Measurements from ENCODE around the gene PELI3. TPM values are rescaled to one million over a fixed set of nuclear protein-coding genes. Genes with fewer than 3 reads are reported as not detected.

PELI3 gene
- total and polyA plus RNA-seq, 10 of the 15 experiments (the other 5 are each of a cell fraction or from before 2014, with no cell fraction given) = 0.14 to 1.5 (median 0.66) TPM

- 10% methylated on average over 5 of the region's 5 CpGs for WGBS (ENCODE audit: insufficient coverage, insufficient replicate concordance, low lambda C conversion rate, missing lambda C conversion rate)
- no TSS peak for BruUV-seq (replicated peaks)
- no peaks in the 10 kb centered on the region for H3K36me3 ChIP-seq (ENCODE audit: control insufficient read depth in 2 of 2, insufficient read depth in 2 of 2, low read length in 1 of 2)
- intact Hi-C loops (cut with micrococcal nuclease; ENCODE audit: unreplicated experiment) (no loop called here), in situ Hi-C loops (cut with MboI) (no loop called here)
- no peak overlapping the region for H2AFZ ChIP-seq (ENCODE audit: control insufficient read depth, low read depth, low read length)
- FAIRE-seq (no peak), ATAC-seq (peak; percentile 80), DNase-seq (ENCODE audit: low read depth, low spot score) (peak; percentile 70)
- H4K20me1 ChIP-seq (ENCODE audit: control insufficient read depth, insufficient read depth) = no peaks in the 10 kb centered on the region
- peak overlapping the region; percentile 60 for H3K4me2 ChIP-seq (ENCODE audit: control insufficient read depth, insufficient read depth)
- no peak overlapping the region; the same call in 1 of the 2 replicates for H3K9ac ChIP-seq (ENCODE audit: control insufficient read depth, insufficient read depth, low read length)
- peak overlapping the region; percentile 62 for H3K27ac ChIP-seq (ENCODE audit: control insufficient read depth, insufficient read depth)
- no peaks in the 10 kb centered on the region; the same call in 1 of the 3 replicates for H3K9me3 ChIP-seq (replicated peaks; ENCODE audit: control insufficient read depth, insufficient read depth, low read length)
- H3K27me3 ChIP-seq (replicated peaks in 1 of 2; ENCODE audit: control insufficient read depth in 2 of 2, insufficient read depth in 2 of 2, low read length in 1 of 2) = no peaks in the 10 kb centered on the region
- RAD21 ChIA-PET (ENCODE audit: unreplicated experiment) = interaction anchor here (0.7 to 1.7 kb wide), 4 partner anchors 18 to 70 kb away, joined by 3 to 4 read pairs (median 3); partner anchors contain the start of genes DPP3 and MRPL11
- no peak overlapping the region; the same call in 1 of the 2 replicates for H3K4me3 ChIP-seq
- peaks cover 15% of the 10 kb centered on the region for H3K4me1 ChIP-seq (ENCODE audit: control insufficient read depth, insufficient read depth, low read length)
- CTCF ChIA-PET = interaction anchor here (0.6 to 2.7 kb wide), 8 partner anchors 20 to 718 kb away, joined by 3 to 21 read pairs (median 4); partner anchors contain the start of gene MRPL11
- SMC1A ChIA-PET (ENCODE audit: uncharacterized antibody, unreplicated experiment) = interaction anchor here (0.7 to 2.0 kb wide), 5 partner anchors 20 to 50 kb away, joined by 3 to 8 read pairs (median 4); partner anchors contain the start of genes MRPL11 and NPAS4
- H3K79me2 ChIP-seq (ENCODE audit: control insufficient read depth, insufficient read depth, low read length) = no peaks in the 10 kb centered on the region
- POLR2A ChIA-PET = no interaction called here
- no peak for TF ChIP-seq CTCF (IDR thresholded peaks at IDR 0.05 in 2 of 3, conservative IDR thresholded peaks at IDR 0.05 in 1 of 3; ENCODE audit: control insufficient read depth in 2 of 3, extremely low read depth in 1 of 3, insufficient read depth in 1 of 3, low read depth in 3 of 3, low read length in 3 of 3)
- TF ChIP-seq NR2C2 (IDR thresholded peaks at IDR 0.05; ENCODE audit: borderline replicate concordance, control insufficient read depth, insufficient read length, low read depth) = no peak
- peak; percentile 77 for TF ChIP-seq SPI1 (IDR thresholded peaks at IDR 0.05; ENCODE audit: borderline replicate concordance, insufficient read depth, low read depth, low read length)
- no peak for TF ChIP-seq RAD21 (IDR thresholded peaks at IDR 0.05; ENCODE audit: insufficient read depth, low read depth, low read length)
- TF ChIP-seq SRF (IDR thresholded peaks at IDR 0.05; ENCODE audit: low read depth in 2 of 2, low read length in 2 of 2) = no peak
- no peak for TF ChIP-seq YBX1 (IDR thresholded peaks at IDR 0.05)
- TF ChIP-seq, protein P1, sequence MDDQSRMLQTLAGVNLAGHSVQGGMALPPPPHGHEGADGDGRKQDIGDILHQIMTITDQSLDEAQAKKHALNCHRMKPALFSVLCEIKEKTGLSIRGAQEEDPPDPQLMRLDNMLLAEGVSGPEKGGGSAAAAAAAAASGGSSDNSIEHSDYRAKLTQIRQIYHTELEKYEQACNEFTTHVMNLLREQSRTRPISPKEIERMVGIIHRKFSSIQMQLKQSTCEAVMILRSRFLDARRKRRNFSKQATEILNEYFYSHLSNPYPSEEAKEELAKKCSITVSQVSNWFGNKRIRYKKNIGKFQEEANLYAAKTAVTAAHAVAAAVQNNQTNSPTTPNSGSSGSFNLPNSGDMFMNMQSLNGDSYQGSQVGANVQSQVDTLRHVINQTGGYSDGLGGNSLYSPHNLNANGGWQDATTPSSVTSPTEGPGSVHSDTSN (IDR thresholded peaks at IDR 0.05; ENCODE audit: insufficient replicate concordance, low read depth, low read length) = no peak
- TF ChIP-seq SIX5 (IDR thresholded peaks at IDR 0.05; ENCODE audit: low read depth, low read length, severe bottlenecking) = no peak
- TF ChIP-seq KLF5 (IDR thresholded peaks at IDR 0.05; ENCODE audit: partially characterized antibody) = no peak
- TF ChIP-seq IKZF1 (conservative IDR thresholded peaks at IDR 0.05) = peak; percentile 81
- TF ChIP-seq, protein P2, sequence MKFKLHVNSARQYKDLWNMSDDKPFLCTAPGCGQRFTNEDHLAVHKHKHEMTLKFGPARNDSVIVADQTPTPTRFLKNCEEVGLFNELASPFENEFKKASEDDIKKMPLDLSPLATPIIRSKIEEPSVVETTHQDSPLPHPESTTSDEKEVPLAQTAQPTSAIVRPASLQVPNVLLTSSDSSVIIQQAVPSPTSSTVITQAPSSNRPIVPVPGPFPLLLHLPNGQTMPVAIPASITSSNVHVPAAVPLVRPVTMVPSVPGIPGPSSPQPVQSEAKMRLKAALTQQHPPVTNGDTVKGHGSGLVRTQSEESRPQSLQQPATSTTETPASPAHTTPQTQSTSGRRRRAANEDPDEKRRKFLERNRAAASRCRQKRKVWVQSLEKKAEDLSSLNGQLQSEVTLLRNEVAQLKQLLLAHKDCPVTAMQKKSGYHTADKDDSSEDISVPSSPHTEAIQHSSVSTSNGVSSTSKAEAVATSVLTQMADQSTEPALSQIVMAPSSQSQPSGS (IDR thresholded peaks at IDR 0.05; ENCODE audit: low read length) = no peak
- no peak for TF ChIP-seq SMC3 (IDR thresholded peaks at IDR 0.05; ENCODE audit: borderline replicate concordance, low read length)
- TF ChIP-seq SKIL (IDR thresholded peaks at IDR 0.05; ENCODE audit: low read depth, poor library complexity, severe bottlenecking) = no peak
Observed at GRCh38 chr11:66459138-66459778, 7.4 kb upstream of the PELI3 start.

Measured in GM12878 (cell line).